Bronchial epithelial cell (primary cell): ENCODE results near the gene CTNNA2. TPM values are rescaled to one million over a fixed set of nuclear protein-coding genes. Genes with fewer than 3 reads are reported as not detected.

Experiments used
- DNase-seq: peaks from one replicate; pipeline ENCODE4 v3.0.0-alpha.2; 2010; ENCODE audit warnings: low read depth
- FAIRE-seq: peaks from 2 replicates; lab custom pipeline; 2011; peaks lifted over from hg19 to GRCh38; lab: Jason Lieb, UNC
- H3K27me3 ChIP-seq: 2 replicates; pipeline ENCODE4 v1.5.1; 2011; ENCODE audit warnings: low read length; ENCODE audit not compliant: control insufficient read depth, insufficient read depth
- H3K36me3 ChIP-seq: 2 replicates; pipeline ENCODE4 v1.5.1; 2011; ENCODE audit warnings: low read length; ENCODE audit not compliant: control insufficient read depth, insufficient read depth
- H3K4me3 ChIP-seq: 2 replicates; pipeline ENCODE4 v1.5.1; 2011; ENCODE audit warnings: mild to moderate bottlenecking, low read depth, low read length, control low read depth
- total RNA-seq: library from RNA; depleted of rRNA; stranded (reverse); fragments of >200 nt; gene quantifications from 2 replicates; pipeline ENCODE4 v1.2.1, GENCODE V29; 2014
- TF ChIP-seq, protein P1 (sequence below): IDR thresholded peaks from 2 replicates; pipeline ENCODE4 v1.5.1; 2011; ENCODE audit warnings: mild to moderate bottlenecking, moderate library complexity, low read length, control low read depth, inconsistent platforms; ENCODE audit not compliant: insufficient read depth, severe bottlenecking

CTNNA2 gene
- total RNA-seq, 1 donor from 2014 or later = not detected

GRCh38 chr2:79849241-79849640 lies 336.4 kb downstream of the CTNNA2 start:
- H3K27me3 ChIP-seq = no peaks in the 10 kb centered on the region
- TF ChIP-seq, protein P1, sequence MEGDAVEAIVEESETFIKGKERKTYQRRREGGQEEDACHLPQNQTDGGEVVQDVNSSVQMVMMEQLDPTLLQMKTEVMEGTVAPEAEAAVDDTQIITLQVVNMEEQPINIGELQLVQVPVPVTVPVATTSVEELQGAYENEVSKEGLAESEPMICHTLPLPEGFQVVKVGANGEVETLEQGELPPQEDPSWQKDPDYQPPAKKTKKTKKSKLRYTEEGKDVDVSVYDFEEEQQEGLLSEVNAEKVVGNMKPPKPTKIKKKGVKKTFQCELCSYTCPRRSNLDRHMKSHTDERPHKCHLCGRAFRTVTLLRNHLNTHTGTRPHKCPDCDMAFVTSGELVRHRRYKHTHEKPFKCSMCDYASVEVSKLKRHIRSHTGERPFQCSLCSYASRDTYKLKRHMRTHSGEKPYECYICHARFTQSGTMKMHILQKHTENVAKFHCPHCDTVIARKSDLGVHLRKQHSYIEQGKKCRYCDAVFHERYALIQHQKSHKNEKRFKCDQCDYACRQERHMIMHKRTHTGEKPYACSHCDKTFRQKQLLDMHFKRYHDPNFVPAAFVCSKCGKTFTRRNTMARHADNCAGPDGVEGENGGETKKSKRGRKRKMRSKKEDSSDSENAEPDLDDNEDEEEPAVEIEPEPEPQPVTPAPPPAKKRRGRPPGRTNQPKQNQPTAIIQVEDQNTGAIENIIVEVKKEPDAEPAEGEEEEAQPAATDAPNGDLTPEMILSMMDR = no peak
- no peak for DNase-seq
- FAIRE-seq = no peak
- H3K4me3 ChIP-seq = no peak overlapping the region
- H3K36me3 ChIP-seq = no peaks in the 10 kb centered on the region

GRCh38 chr2:79849949-79850348 lies 337.1 kb downstream of the CTNNA2 start:
- Histone ChIP-seq H3K27me3 (no peaks in the 10 kb centered on the region), H3K4me3 (no peak overlapping the region), H3K36me3 (no peaks in the 10 kb centered on the region)
- TF ChIP-seq, protein P1 = no peak
- DNase-seq (no peak), FAIRE-seq (no peak)

- H3K4me3 ChIP-seq = no peak overlapping the region
- FAIRE-seq (no peak), DNase-seq (no peak)
- H3K36me3 ChIP-seq = no peaks in the 10 kb centered on the region
- no peaks in the 10 kb centered on the region for H3K27me3 ChIP-seq
- TF ChIP-seq, protein P1 = no peak
Observed at GRCh38 chr2:79850912-79851311, 338.1 kb downstream of the CTNNA2 start.

GRCh38 chr2:79855264-79856006 lies 342.6 kb downstream of the CTNNA2 start:
- Histone ChIP-seq H3K4me3 (no peak overlapping the region), H3K27me3 (no peaks in the 10 kb centered on the region), H3K36me3 (no peaks in the 10 kb centered on the region)
- FAIRE-seq = no peak
- no peak for DNase-seq
- TF ChIP-seq, protein P1 = no peak

GRCh38 chr2:79857888-79858287 lies 345.0 kb downstream of the CTNNA2 start:
- DNase-seq (no peak), FAIRE-seq (no peak)
- Histone ChIP-seq H3K36me3 (no peaks in the 10 kb centered on the region), H3K4me3 (no peak overlapping the region), H3K27me3 (no peaks in the 10 kb centered on the region)
- TF ChIP-seq, protein P1 = no peak
